NCI-H1930 (cell line): ENCODE results near the gene COL18A1.
"Not testable (repeated sequence)": the region's sequence is repeated elsewhere in the genome, so short reads cannot be mapped to it uniquely, and the experiment has no call there.

Experiments used
- DNase-seq, 2 experiments: peaks; one replicate each; lab custom pipeline; 2025; lab: John Stamatoyannopoulos, UW

COL18A1 gene

DNA sequence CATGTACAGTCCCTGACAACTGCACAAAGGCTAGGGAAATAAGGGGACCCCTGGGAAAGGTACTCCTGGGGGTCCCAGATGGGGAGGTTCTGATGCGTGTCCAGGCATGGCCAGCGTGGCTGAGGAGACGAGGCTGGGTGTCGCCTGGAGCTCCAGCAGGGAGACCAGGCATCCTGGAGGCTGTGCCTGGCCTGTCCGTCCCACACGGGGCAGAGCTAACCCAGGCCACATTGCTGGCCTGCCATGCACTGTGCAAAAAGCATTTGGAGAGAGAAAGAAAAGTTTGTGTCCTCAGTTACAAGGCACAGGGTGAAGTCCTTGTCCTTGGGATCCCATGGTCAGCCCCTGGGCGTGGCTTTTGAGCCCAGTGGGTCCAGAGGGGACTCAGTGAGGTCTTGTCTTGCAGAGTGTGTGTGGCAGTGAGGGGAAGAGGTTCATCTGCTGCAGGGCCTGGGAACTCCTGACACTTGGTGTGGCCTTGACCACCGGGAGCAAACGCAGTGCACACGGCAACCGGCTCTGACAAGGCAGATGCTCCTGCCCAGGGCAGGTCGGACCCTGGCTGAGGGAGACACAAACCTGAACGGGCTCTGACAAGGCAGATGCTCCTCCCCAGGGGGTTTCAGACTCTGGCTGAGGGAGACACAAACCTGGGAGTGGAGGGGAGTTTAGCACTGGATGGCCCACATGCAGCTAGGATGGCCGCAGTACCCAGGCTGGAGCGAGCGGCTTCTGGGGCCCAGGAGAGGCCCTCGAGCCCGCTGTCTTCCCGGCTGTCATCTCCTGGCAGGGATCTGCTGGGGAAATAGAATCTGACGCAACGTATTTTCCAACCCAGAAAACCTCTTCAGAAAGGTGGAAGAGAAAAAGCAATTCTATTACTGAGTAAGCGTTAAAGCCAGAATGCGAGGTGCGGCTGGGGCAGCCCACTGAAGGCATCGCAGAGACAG, 37.3 kb upstream of the COL18A1 start:
- DNase-seq, result no peak

DNA sequence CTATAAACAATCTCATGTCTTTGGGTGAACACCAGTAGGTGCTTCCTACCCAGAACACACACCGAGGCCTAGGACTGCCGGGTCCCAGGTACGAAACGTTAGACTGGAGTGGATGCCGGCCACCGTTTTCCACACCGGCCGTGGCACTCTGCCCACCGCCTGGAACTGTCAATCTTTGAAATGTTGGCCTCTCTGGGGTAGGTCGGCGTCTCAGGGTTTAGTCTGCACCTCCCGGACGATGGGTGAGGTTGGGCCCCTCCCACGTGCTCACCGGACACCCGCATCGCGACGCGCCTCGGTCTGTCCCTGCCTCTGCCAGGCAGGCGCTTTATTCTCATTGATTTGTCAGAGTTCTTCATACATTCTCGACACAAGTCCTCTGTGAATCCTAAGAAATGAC, 35.9 kb upstream of the COL18A1 start:
- not testable (repeated sequence) for DNase-seq

DNA sequence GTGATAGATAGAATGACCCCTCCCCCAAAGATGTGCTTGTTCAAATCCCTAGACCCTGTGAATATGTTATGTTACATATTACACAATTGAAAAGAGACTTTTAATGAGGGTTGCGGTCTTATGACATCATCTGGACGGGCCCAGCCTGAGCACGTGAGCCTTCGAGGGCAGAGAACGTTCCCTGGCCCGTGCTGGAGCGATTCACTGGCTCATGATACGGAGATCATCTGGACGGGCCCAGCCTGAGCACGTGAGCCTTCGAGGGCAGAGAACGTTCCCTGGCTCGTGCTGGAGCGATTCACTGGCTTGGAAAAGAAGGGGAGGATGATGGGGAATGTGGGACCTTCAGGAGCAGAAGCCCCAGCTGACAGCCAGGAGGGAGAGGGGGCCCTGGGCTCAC, 34.4 kb upstream of the COL18A1 start:
- DNase-seq, result no peak

DNA sequence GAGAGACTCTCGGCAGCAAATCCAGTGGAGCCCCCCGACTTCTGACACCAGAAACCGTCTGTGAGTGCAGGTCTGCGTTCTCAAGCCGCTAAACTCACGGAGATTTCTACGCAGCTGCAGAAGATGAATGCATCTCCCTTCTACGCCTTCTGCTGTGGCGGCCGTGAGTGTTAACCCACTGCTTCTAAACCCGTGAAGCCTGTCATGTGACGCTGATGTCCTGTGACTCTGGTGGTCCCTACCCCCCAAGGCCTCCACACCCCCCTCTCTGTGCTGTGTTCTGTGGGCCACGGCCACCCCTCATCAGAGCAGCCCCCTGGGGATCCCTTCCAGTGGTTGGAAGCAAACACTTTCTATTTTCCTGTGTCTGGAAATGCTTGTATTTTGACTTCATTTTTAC, 33.9 kb upstream of the COL18A1 start:
- no peak for DNase-seq

DNA sequence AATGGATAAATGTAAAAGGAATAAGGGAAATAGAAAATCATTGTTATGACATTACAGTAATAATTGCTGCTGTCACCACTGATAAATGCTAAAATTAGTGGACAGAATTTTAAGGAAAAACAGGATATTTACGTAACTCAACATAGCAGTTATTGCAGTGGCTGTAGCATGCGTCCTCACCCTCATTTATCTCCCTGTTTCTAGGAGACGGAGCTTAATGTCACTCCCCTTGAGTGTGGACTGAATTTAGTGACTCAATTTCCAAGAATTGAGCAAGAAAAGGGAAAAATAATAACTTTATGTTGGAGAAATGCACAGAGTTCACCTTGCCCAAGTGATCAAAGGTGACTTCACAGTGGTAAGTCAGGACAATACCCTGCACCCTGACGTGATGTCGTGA, 33.3 kb upstream of the COL18A1 start:
- no peak for DNase-seq

DNA sequence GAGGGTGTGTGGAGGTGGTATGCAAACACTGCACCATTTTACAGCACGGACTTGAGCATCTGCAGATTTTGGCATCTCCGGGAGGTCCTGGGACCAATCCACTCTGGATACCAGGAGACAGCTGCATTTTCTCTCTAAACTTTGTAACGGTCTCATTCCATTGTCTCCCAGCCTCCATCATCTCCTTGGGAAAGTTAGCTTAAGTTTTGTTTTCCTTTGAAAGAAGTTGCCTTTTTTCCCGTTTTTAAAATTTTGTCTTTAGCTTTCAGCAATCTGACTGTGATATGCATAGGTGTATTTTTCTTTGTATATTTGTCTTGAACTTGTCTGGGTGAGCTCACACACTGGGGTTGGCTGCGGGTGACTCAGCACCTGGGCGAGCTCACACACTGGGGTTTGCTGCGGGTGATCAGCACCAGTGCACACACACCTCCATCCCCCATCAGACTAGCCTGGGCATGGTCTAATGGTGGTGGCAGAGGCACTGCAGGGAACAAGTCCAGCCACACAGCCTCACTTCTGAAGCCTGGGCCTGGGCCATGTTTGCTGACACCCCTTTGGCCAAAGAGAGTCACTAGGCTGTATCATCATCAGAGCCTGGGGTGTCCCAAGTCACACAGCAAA, 32.1 kb upstream of the COL18A1 start:
- no peak for DNase-seq

DNA sequence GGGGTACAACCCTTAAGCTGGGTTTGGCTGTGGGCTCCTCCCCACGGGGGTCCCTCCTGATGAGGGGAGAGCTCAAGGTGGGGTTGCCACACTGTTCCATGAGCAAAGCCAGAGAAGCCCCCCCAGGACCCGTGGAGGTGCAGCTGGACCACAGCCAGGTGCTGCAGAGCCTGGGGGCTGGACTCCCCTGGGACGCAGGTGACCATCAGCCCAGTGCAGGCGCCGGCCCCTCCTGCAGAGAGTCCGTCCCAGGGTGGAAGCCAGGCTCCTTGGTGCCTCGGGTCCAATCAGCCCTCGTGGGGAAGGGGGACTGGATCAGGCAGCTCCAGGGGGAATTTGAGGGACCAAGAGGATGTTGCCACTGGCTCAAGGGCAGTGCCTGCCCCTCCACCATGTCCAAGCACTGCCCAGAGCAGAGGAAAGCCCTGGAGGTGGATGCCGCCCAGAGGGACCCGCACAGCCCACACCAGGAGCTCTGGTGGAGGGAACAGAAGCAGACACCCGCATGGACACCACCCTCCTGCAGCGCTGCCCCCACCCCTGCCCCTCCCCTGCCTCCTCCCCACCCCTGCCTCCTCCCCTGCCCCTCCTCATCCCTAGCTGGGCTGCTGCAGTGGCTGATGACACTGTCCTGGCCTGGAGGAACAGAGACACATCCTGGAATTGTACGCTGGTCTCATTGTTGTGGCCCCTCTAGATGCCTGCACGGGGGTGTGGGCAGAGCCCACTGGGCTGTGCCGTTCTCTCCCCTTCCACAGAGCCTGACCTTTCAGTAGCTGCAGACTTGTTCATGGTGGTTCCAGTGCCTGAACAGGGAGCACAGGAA, 30.8 kb upstream of the COL18A1 start:
- no peak for DNase-seq

DNA sequence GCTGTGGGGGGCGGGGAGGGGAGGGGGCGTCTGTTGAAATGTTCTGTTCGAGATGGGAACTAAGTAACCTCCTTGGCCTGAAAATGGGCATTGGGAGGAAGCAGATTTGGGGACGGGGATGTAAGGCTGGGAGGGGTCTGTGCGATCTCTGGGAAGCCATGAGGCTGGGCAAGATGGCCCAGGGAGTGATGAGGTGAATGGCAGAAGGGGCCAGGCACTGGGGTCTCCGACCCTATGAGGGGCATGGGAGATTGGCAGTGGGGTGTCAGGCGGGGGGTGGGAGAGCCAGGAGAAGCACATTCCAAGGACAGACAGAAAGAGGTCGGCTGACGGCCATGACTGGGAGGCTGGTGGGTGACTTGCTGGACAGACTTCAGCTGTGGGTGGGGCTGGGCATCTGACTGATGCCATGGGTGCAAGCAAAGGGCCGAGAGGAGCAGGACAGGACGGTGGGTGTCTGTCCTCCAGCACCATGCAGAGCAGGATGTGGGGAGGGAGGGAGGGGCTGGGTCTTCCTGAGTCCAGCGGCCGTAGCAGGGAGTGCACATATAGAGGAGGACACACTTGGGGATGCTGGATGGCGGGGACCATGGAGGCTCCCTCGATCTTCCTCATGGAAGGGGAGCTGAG, 30.0 kb upstream of the COL18A1 start:
- no peak for DNase-seq

DNA sequence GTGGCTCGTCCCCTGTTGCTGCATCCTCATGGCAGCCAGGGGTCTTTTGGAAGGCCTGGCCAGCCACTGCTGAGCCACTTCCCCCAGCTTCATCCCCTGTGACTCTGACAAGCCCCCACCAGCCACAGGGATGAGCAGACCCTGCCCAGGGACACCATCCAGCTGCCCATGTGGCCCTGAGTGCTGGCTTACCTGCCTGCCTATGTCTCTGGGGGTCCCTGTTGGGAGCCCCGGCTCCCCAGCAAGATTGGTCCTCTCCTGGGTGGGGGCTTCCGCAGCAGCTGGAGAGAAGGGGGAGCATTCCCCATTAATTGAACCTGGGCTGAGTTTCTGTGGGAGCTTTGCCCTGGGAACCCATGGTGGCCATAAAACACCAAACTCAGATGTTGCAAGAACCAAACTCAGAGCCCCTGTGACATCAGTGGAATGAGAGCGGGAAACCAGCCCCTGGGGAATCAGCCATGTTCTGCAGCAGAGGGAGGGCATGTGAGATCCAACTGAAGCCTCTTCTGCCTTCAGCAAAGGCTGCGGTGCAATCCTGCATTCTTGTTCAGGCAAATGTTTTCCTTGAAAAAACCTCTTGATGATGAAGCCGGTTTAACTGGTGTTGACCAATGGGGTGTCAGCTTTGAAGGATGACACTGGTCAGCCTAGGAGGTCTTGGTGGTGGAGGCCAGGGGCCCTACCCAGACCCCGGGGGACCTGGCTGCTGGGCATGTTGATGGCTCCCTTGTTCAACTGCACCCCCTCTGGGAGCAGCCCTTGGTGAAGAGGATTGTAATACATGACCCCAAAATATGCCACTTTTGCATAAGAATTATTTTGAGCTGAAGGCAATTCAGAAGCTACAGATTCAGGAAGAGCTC, 28.3 kb upstream of the COL18A1 start:
- DNase-seq, result no peak

DNA sequence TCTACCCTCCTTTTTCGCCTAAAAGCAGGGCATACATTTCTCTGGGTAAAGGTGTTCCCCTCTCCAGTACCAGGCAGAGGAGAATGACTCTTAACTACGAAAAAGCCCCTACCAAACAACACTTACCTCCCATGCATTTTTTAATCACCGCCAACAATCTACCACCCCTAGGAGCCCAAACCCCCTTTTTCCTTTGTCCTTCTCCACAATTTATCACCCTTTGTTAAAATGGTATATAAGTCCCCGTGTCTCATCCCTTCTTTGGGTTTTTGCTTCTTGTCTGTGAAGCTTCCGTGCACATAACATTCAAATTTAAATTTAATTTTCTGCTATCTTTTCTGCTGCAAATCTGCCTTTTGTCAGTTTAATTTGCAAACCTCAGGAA, 27.6 kb upstream of the COL18A1 start:
- no peak for DNase-seq

DNA sequence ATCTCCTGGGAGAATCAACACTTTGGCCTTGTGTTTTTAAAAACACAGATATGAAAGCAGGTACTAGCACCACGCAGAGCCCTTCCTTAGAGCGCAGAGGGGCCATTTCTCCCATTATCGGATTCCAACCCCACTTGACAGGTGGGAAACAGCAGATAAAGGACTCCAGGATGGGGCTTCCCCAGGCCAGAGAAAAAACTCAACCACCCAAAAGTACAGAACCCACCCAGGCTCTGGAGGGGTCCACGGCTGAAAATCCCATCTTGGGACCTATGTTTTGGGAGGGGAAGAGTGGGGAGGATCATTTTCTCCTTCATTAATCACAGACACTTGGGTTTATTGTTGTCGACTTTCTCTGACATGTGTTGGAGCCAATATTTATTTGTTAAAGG, 27.1 kb upstream of the COL18A1 start:
- DNase-seq, result no peak

DNA sequence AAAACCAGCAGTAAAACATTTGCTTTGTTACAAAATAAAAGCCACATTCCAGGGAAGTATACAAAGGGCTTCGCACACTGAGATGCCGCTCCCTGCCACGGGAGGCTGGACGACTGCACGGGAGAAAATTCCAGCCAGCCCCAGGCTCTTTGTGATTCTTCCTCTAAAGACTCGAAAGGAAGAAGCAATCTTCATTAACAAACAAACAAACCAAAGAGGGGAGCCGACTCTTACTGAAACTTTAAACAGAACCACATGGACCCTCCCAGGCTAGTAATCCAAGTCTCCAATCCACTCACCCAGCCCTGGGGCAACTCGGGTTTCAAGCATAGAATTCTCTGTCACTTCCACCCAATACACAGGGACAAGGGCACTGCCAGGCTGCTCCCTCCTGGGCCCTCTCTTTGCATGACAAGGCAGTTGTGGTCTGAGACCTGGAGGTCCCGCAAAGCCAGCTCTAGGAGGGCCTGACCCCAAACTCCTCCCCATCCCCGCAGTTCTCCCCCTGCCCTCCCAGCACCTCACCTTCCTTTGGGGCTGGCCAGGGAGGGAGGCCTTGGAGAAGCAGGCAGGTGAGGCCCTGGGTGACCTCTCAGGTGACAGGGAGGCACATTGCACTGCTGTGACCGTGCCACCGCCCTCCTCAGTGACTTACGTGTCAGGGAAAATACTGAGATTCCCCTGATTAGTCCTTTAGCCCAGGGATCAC, 26.6 kb upstream of the COL18A1 start:
- no peak for DNase-seq

DNA sequence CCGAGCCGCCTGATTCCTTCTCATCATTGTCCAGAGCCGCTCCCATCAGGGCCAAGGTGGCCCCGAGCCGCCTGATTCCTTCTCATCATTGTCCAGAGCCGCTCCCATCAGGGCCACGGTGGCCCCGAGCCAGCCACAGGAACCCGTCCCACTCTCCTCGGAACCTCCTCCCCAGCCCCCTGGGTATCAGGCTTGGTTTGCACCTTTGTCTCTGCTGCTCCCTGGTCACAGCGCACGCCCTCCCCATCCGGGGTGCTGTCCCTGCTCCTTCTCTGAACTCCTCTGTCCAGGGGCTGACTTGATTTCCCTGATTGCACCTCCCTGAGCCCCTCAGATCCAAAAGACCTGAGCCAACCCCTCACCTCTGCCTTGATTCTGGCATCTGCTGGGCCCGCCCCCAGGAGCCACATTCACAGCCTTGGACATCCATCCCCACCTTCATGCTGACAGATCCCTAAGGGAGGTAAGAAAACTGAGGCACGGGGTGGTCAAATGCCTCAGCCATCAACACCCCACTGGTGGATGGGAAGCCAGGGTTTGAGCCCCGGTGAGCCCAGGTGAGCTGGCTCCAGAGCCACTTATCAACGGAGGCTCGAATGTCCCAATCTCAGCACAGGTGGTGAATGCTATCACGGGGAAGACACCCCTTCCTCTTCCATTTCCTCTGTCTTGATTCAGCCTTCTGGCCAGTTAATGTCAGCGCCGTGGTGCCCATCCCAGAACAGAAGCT, 25.6 kb upstream of the COL18A1 start:
- DNase-seq, result no peak

DNA sequence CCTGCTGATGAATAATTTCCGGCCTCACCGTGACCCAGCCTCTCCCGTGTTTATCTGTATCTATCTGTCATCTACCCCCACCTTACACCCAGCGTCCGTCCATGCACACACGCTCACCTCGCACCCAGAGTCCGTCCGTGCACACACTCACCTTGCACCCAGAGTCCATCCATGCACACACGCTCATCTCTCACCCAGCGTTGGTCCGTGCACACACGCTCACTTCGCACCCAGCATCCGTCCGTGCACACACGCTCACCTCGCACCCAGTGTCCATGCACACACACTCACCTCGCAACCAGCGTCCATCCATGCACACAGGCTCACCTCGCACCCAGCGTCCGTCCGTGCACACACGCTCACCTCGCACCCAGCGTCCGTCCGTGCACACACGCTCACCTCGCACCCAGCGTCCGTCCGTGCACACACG, 25.0 kb upstream of the COL18A1 start:
- no peak for DNase-seq

DNA sequence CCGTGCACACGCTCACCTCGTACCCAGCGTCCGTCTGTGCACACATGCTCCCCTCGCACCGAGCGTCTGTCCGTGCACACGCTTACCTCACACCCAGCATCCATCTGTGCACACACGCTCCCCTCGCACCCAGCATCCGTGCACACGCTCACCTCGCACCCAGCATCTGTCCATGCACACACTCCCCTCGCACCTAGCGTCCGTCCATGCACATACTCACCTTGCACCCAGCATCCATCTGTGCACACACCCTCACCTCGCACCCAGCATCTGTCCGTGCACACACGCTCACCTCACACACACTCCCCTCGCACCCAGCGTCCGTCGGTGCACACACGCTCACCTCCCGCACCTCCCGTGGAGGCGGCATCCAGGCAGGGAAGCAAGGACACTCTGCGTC, 24.4 kb upstream of the COL18A1 start:
- DNase-seq, result no peak

DNA sequence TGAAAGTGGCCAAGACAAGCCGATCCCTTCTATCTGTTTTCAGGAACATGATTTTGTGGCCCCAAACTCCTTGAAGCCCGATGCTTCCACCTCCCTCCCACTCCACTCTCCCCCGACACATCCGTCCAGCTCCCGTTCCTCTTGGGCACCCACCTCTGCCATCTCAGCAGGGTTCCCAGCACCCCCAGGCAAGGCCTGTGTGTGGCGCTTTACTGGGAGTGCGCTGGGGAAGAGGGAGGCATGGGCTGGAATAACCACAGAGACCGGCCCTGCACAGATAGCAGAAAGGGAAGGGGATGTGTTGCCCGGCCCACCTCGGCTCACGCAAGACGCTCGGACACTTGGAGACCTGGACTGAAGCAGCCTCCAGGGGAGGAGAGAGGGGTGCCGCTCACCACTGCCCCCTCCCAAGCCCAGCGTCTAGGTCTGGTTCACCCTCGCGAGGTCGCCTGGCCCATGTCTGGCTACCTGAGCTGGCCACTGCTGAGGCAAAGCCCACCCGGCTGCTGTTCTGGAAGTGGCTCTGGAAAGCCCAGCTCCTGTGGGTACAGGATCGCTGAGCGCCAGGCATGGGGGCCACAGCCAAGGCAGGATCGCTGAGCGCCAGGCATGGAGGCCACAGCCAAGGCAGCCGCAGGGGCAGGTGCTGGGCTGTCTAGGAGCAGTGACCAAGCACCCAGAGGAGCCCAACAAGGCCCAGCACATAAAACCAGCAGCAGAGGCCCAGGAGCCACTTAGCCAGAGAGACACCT, 23.8 kb upstream of the COL18A1 start:
- no peak for DNase-seq

DNA sequence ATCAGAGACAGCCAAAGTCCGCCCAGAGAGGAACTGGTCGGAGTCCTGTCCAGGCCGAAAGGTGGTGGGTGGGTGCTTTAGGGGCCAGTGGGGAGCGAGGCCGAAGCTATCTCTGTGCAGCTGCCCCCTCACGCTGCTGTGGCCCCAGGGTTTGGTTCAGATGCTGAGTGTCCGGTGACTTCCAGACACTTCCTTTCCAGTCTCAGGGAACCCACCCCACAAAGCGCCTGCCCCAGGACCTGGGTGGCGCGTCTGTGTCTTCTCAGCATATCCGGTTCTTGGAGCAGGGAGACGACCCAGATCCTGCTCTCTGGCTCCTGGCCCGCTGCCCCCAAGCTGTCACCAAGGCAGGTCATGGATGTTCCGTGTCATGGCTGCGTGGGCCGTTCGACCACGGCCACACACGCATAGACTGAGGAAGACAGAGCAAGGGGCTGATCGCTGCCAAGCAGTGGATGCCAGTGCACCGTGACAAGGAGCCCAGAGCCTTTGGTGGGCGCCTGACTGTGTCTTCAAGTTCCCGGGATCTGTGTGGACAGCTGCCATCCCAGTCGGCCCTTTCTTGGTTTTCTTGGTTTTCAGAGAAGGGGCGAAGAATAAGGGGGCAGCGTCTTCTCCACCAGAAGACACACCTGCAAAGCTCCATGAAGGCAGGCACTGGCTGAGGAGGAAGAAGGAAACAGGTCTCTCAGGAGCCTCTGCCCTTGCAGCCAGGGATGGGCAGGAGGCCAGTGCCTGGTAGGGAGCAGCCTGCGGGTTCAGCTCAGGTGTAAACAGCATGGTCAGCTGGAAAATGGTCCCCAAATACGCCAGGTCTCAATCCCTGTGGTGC, 22.9 kb upstream of the COL18A1 start:
- no peak for DNase-seq

DNA sequence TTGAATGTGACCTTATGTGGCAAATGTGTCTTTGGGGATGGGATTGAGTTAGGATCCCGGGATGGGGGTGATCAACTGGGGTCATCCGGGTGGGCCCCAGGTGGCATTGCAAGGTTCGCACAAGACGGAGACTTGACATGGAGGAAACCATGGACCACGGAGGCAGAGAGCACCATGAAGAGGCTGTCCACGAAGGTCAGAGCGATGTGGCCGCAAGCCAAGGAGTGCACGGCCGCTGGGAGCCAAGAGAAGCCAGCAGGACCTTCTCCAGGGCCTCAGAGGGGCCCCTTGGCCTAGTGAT, 22.3 kb upstream of the COL18A1 start:
- DNase-seq, result no peak
